Stimulated activated naive CD8-positive, alpha-beta T cell treated with anti-CD3 and anti-CD28 coated beads, Interleukin-15, Interleukin-2, amounts not matched to agents 100 ng/mL and 50 ng/mL, for 24 hours (primary cell): Measurements from ENCODE around the gene COG4.
A peak's percentile ranks its signal among the peaks of the same experiment; 100 is the strongest.

Source experiments
- H3K27ac Mint-ChIP-seq: one replicate; pipeline ENCODE4 v1.8.0; 2021; ENCODE audit warnings: mild to moderate bottlenecking, mixed read lengths
- H3K27me3 Mint-ChIP-seq: one replicate; pipeline ENCODE4 v1.8.0; 2021; ENCODE audit warnings: mixed read lengths
- H3K36me3 Mint-ChIP-seq: one replicate; pipeline ENCODE4 v1.8.0; 2021; ENCODE audit warnings: low read depth, mixed read lengths
- H3K4me1 Mint-ChIP-seq: one replicate; pipeline ENCODE4 v1.8.0; 2021; ENCODE audit warnings: low read depth, mixed read lengths
- H3K4me3 Mint-ChIP-seq: one replicate; pipeline ENCODE4 v1.8.0; 2021; ENCODE audit warnings: mild to moderate bottlenecking, mixed read lengths
- H3K9me3 Mint-ChIP-seq: one replicate; pipeline ENCODE4 v1.8.0; 2021; ENCODE audit warnings: mixed read lengths

COG4 gene

GRCh38 chr16:70441406-70441990 lies 81.9 kb downstream of the COG4 start:
- no peak overlapping the region for H3K27ac Mint-ChIP-seq
- no peaks in the 10 kb centered on the region for H3K27me3 Mint-ChIP-seq
- no peaks in the 10 kb centered on the region for H3K36me3 Mint-ChIP-seq
- H3K9me3 Mint-ChIP-seq, result no peaks in the 10 kb centered on the region
- H3K4me3 Mint-ChIP-seq, result no peak overlapping the region
- H3K4me1 Mint-ChIP-seq, result peaks cover 17% of the 10 kb centered on the region

GRCh38 chr16:70440009-70440692 lies 83.2 kb downstream of the COG4 start:
- Mint-ChIP-seq H3K27me3 (no peaks in the 10 kb centered on the region), H3K27ac (no peak overlapping the region), H3K36me3 (no peaks in the 10 kb centered on the region), H3K9me3 (no peaks in the 10 kb centered on the region), H3K4me1 (peaks cover 23% of the 10 kb centered on the region), H3K4me3 (peak overlapping the region; percentile 87)

DNA sequence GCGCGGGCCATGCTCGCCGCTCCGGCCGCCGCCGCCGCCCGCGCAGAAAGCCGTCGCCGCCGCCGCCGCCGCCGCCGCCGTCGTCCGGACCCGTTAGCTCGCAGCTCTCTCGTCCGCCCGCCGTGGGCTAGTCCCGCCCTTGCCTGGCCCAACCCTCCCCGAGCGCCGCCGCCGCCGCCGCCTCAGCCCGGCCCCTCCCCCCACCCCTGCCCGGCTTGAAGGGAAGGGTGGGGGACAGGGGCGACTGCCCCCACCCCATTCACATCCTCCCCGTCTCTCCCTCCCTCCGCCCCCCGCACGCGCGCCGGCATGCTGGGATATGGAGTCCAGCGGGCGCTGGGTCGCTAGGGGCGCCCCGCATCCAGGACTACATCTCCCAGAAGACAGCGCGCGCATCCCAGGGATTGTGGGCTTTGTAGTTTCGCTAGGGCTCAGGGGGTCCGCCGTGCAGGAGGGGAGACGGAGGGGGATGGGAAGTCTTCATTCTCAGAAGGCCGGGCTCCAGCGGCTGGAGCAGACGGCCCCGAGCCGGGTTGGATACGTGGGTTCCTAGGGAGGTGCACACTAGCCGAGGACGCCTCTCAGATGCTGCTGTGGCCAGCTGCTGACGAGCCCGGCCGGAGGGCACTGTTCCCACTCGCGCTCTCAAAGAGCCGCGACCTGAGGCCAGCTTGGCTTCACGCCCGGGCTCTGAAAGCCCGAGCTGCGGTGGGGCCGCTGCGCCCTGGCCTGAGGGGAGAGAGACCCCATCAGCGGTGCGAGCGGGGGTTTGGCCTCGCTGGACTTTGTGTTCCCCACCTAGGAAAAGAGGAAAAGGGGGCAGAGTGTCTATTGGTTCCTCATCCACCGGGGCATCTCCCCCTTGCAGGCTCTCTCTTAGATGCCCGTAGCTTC lies 84.1 kb downstream of the COG4 start, which contains the start of gene ST3GAL2:
Gene ST3GAL2, minus strand, starts transcription at position 132 of the 894 bp plus-strand sequence. CDS start 40,570 bp downstream, outside the sequence.
- peak within 1 kb of the TSS; percentile 88 for H3K27ac Mint-ChIP-seq
- H3K4me3 Mint-ChIP-seq, result peak within 1 kb of the TSS; percentile 92
- H3K9me3 Mint-ChIP-seq, result no peaks in the 10 kb centered on the region
- H3K36me3 Mint-ChIP-seq, result peaks cover 3% of the 10 kb centered on the region
- peaks cover 32% of the 10 kb centered on the region for H3K4me1 Mint-ChIP-seq
- H3K27me3 Mint-ChIP-seq, result no peaks in the 10 kb centered on the region

DNA sequence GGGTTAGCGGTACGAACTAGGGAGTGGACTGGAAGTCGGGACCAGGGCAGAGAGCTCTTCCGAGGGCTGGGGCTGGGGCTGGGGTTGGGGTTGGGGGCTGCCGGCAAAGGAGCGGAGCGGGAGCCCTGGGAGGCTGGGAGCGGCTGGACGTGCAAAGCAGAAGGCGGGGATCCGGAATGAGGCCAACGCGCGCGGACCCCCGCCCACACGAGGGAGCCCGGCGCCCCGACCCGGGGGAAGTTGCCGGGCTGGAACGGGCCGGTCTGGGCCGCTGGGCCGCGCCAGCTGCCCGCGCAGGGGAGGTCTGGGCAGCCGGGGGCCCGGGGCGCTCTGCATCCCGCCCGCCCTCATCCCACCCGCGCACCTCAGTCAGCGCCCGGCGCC lies 84.8 kb downstream of the COG4 start:
- Mint-ChIP-seq H3K27ac (peak overlapping the region; percentile 88), H3K9me3 (no peaks in the 10 kb centered on the region), H3K4me1 (peaks cover 38% of the 10 kb centered on the region), H3K27me3 (no peaks in the 10 kb centered on the region), H3K4me3 (peak overlapping the region; percentile 92), H3K36me3 (peaks cover 3% of the 10 kb centered on the region)

DNA sequence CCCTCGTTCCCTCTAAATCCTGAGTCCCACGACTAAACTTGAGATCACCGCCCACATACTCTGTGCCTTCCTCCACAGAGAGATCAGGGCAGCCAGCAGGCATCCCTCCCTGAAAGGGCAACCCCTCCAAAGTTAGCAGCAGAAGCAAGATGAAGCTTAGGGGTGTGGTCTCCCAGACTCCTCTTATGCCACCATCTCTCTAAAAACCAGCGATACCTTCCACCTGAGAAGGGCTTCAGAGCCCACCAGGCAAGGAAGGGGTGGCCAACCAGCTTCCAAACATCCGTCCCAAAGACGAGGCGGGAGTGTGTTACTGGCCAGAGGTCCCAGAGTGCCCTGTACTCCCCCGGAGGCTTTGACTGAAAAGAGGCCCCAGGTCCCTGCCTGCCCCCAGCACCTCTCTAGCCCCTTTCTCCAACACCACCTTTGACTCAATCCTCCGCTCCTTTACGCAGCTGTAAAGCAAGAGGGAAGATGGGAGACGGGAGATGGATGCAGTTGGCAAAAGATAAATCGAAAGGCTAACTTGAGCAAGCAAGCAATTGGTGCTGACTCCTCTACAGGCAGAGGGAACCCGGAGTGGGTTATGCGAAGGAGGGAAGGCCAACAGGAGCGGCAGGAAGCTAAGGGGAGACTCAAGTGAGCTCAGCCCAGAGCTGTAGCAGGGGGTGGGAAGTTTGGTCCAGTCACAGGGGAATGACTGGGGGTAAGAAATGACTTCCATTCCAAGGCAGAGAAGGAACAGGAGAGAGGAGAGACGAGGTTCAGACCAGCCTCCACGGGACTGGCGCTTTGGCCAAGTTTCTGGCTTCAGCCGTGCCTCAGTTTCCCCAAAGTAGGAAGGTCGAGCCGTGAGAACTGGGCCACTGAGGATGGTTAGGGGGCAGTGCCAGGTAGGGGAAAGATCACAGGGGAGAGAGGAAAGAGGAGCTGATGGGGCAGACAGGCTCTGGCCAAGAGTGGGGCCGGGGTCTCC lies 85.5 kb downstream of the COG4 start:
- Mint-ChIP-seq H3K9me3 (no peaks in the 10 kb centered on the region), H3K4me1 (peaks cover 45% of the 10 kb centered on the region), H3K27me3 (no peaks in the 10 kb centered on the region), H3K4me3 (peak overlapping the region; percentile 92), H3K27ac (peak overlapping the region; percentile 88), H3K36me3 (peaks cover 3% of the 10 kb centered on the region)

- Mint-ChIP-seq H3K36me3 (peaks cover 3% of the 10 kb centered on the region), H3K4me3 (peak overlapping the region; percentile 92), H3K27ac (peak overlapping the region; percentile 59), H3K4me1 (peaks cover 53% of the 10 kb centered on the region), H3K27me3 (no peaks in the 10 kb centered on the region), H3K9me3 (no peaks in the 10 kb centered on the region)
Measured at GRCh38 chr16:70437017-70437581, 86.3 kb downstream of the COG4 start.

DNA sequence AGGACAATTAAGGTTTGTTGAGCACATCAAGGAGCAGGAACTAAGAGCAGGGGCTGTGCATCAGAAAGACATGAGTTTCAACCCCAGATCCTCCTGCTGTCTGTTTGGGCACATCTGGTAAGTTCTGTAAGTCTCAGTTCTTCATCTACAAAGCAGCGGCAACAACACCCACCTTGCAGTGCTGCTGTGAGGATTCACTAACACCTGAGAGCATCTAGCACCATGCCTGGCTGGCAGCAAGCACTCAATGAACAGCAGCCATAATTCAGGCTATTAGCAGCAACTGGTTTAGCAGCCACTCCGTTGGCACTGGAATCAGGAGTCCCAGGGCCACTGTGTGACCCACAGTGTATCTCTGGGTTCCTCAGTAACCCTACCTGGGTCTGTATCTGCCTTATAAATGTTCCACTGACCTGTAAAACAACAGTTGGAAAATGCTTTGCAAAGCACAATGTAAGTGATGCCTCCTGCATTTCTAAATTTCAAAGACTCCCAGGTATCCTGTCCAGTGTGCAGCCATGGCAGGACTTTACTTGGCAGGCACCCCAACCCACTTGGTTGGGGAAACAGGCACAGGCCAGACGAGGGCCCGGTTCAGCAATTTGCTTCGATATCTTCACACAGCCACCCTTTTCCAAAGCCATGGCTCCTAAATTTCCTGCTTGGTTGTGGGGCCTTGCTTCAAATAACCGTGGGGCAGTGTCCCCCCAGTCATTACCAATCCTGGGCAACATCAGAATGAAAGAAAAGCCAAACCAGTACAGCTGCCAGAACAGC lies 88.7 kb downstream of the COG4 start:
- Mint-ChIP-seq H3K27me3 (no peaks in the 10 kb centered on the region), H3K27ac (no peak overlapping the region), H3K36me3 (peaks cover 3% of the 10 kb centered on the region), H3K4me1 (peaks cover 77% of the 10 kb centered on the region), H3K9me3 (no peaks in the 10 kb centered on the region), H3K4me3 (no peak overlapping the region)

GRCh38 chr16:70433458-70434103 lies 89.8 kb downstream of the COG4 start:
- H3K4me3 Mint-ChIP-seq, result no peak overlapping the region
- peaks cover 3% of the 10 kb centered on the region for H3K36me3 Mint-ChIP-seq
- H3K27ac Mint-ChIP-seq, result no peak overlapping the region
- no peaks in the 10 kb centered on the region for H3K9me3 Mint-ChIP-seq
- H3K4me1 Mint-ChIP-seq, result peaks cover 85% of the 10 kb centered on the region
- H3K27me3 Mint-ChIP-seq, result no peaks in the 10 kb centered on the region

- Mint-ChIP-seq H3K27me3 (no peaks in the 10 kb centered on the region), H3K9me3 (no peaks in the 10 kb centered on the region), H3K36me3 (peaks cover 3% of the 10 kb centered on the region), H3K27ac (peak overlapping the region; percentile 43), H3K4me3 (no peak overlapping the region), H3K4me1 (peaks cover 89% of the 10 kb centered on the region)
Measured at GRCh38 chr16:70432723-70433457, 90.5 kb downstream of the COG4 start.

DNA sequence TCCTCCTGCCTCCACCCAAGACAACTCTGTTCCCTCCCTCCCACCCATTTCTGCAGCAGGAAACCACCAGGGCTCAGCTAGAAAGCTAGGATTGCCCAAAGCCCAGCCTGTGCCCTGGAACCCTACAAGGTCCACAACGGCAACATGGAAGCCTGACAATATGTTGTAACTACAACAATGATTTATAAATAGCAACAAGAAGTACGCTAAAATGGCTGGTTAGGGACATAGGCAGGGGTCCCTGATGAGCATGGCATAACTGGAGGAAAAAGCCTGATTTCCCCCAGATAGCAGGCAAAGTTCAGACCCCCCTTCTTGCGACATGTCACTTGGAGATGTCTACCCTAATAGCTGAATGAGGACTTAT lies 91.0 kb downstream of the COG4 start:
- H3K27ac Mint-ChIP-seq, result peak overlapping the region; percentile 43
- peaks cover 8% of the 10 kb centered on the region for H3K36me3 Mint-ChIP-seq
- no peak overlapping the region for H3K4me3 Mint-ChIP-seq
- no peaks in the 10 kb centered on the region for H3K9me3 Mint-ChIP-seq
- no peaks in the 10 kb centered on the region for H3K27me3 Mint-ChIP-seq
- H3K4me1 Mint-ChIP-seq, result peaks cover 89% of the 10 kb centered on the region

DNA sequence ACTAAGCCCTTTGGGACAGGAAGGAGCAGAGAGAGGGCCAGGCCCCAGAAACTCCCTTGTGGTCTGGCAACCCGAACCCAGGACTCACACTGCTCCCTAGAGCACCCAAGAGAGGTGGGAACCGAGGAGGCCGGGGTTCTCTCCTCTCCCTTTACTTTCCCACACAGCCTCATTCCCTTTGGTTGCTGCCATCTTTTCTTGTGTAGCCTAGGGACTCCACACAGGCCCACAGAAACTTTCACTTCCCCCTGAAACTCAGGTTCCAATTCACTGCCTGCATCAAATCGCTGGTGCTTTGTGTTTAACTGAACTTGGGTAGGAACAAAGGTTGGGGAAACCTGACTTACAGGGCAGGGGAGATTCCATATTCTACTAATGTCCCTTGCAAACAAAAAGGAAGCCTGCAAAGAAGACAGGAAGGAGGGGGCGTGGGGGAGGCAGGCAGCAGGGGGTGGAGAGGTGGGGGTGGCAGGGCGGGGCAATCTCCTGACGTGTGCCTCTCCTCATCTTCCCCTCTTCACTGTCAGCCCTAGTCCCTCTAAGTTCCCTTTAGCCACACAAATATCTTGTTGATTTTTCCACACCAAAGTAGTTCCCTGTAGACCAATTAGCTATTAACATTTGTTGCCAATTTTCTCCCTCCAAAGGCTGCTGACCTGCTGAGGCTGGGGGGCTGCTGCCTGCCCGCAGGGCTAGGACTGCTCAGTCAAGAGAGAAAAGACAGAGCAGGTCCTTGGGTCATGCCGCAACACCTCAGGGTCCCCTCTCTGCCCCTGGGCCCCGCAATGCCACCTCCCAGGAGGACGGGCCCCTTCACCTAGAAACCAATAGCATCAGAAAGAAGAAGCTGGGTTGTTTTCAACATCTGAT lies 92.5 kb downstream of the COG4 start:
- H3K27ac Mint-ChIP-seq, result peak overlapping the region; percentile 93
- H3K9me3 Mint-ChIP-seq, result no peaks in the 10 kb centered on the region
- no peaks in the 10 kb centered on the region for H3K27me3 Mint-ChIP-seq
- H3K4me3 Mint-ChIP-seq, result peak overlapping the region; percentile 63
- H3K36me3 Mint-ChIP-seq, result peaks cover 12% of the 10 kb centered on the region
- H3K4me1 Mint-ChIP-seq, result peaks cover 79% of the 10 kb centered on the region
